Ureter (tissue), 1 donor: ENCODE results near the gene SCAF1. TPM values are rescaled to one million over a fixed set of nuclear protein-coding genes. Genes with fewer than 3 reads are reported as not detected.
A peak's percentile ranks its signal among the peaks of the same experiment; 100 is the strongest.

Experiments used
- DNase-seq: peaks from one replicate; pipeline ENCODE4 v3.0.0-alpha.2; 2020; ENCODE audit warnings: low spot score
- total RNA-seq: library from RNA; stranded (reverse); gene quantifications from one replicate; pipeline ENCODE4 v1.2.4, GENCODE V29; 2023
- donor health status: DM: yes; HTN: yes; CAD: no.

The SCAF1 gene
- total RNA-seq, 1 donor from 2014 or later, result 55.7 TPM

GRCh38 chr19:49687150-49687549, 45.1 kb downstream of the SCAF1 start:
- no peak for DNase-seq

- no peak for DNase-seq
Observed at GRCh38 chr19:49687566-49688316, 45.7 kb downstream of the SCAF1 start.

- DNase-seq, result no peak
Observed at GRCh38 chr19:49688531-49689132, 46.6 kb downstream of the SCAF1 start.

- DNase-seq, result peak; percentile 49
Observed at GRCh38 chr19:49689133-49690078, 47.4 kb downstream of the SCAF1 start, which contains the start of gene ADM5. Gene ADM5, plus strand, starts transcription at chr19:49689594. Its CDS starts 244 bp downstream, at chr19:49689838.

- DNase-seq, result no peak
Observed at GRCh38 chr19:49690079-49690655, 48.2 kb downstream of the SCAF1 start.

- peak; percentile 81 for DNase-seq
Observed at GRCh38 chr19:49690656-49691242, 48.7 kb downstream of the SCAF1 start, which contains the start of gene CPT1C. Gene CPT1C, plus strand, starts transcription at chr19:49691116. Its CDS starts 1,137 bp downstream, at chr19:49692253.

GRCh38 chr19:49691243-49692146, 49.5 kb downstream of the SCAF1 start:
- peak; percentile 51 for DNase-seq

GRCh38 chr19:49692147-49692506, 50.1 kb downstream of the SCAF1 start:
- DNase-seq, result no peak

GRCh38 chr19:49696115-49696514, 54.1 kb downstream of the SCAF1 start:
- DNase-seq, result no peak

GRCh38 chr19:49696865-49697264, 54.9 kb downstream of the SCAF1 start:
- DNase-seq, result no peak

GRCh38 chr19:49699364-49699763, 57.4 kb downstream of the SCAF1 start:
- DNase-seq, result no peak

GRCh38 chr19:49700563-49700962, 58.6 kb downstream of the SCAF1 start:
- DNase-seq, result no peak

GRCh38 chr19:49701271-49701786, 59.3 kb downstream of the SCAF1 start:
- no peak for DNase-seq

- DNase-seq, result no peak
Observed at GRCh38 chr19:49704888-49705642, 63.1 kb downstream of the SCAF1 start.

- DNase-seq, result no peak
Observed at GRCh38 chr19:49705919-49706318, 63.9 kb downstream of the SCAF1 start.
